ENCODE measurements around the gene POLG2.

DNA sequence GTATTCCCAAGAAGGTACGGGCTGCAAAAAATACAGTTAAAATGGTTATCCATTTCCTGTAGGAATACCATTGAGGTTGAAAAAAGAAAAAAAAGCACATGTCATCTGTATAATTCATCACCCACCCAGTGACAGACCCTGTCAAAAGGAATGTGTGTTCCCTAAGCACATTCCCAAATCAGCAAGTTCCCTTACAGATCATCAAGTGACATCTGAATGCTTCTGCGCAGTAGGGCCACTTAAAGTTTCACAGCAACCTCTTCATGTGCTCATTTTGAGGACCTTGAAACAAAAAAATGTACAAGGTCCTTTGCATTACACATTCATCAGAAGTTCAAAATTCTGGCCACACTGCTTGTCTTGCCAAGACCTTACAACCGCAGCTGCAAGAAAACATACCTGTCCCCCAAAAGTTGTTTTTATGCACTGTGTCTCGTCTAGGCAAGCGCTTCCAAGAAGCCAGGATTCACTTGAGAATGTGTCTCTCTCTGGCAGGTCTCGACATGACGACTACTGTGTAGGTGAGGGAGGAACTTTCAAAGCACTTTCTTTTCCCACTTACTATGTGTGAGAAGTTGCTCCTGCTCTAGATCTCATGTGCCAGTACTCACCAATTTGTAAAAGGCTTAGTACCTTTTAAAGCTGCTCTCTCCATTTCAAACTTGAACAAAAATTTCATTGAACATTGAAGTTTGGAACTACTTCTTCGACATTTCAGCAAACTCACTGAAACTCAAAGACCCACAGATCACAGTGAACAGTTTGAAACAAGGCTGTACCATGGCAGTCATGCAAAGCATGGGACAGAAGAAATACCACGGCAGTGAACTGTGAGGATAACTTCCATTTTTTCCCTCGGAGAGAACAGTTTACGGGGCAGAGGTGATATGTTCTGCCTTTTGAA, 4.3 kb upstream of the POLG2 start:
- TF ChIP-seq L3MBTL2 (conservative IDR thresholded peaks at IDR 0.05), result no peak
- no peak for TF ChIP-seq FOXA1 (IDR thresholded peaks at IDR 0.05)
- TF ChIP-seq NFRKB (IDR thresholded peaks at IDR 0.05), result no peak
- TF ChIP-seq TARDBP (IDR thresholded peaks at IDR 0.05), result no peak
